HG03442 (cell line): ENCODE results near the gene TCF7L1.
A peak's percentile ranks its signal among the peaks of the same experiment; 100 is the strongest.
"Not testable (repeated sequence)": the region's sequence is repeated elsewhere in the genome, so short reads cannot be mapped to it uniquely, and the experiment has no call there.

Experiments used
- ATAC-seq: cut with Tn5 transposase; IDR thresholded peaks from one replicate; pipeline ENCODE4 v1.9.1; 2021; ENCODE audit warnings: mild to moderate bottlenecking, moderate library complexity; ENCODE audit not compliant: unreplicated experiment

The TCF7L1 gene

DNA sequence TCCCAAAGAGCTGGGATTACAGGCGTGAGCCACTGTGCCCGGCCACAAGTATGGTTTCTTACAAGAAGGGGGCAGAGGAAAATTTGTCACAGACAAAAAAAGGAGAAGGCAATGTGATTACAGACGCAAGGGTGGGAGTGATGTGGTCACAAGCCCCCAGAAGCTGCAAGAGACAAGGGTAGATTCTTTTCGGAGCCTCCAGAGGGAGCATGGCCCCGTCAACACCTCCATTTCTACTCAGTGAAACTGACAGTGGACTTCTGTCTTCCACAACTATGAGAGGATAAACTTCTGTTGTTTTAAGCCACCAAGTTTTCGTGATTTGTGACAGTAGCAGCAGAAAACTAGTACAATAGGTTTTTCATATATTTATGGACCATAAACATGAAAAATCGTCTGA, 2.1 kb upstream of the TCF7L1 start:
- no peak for ATAC-seq

DNA sequence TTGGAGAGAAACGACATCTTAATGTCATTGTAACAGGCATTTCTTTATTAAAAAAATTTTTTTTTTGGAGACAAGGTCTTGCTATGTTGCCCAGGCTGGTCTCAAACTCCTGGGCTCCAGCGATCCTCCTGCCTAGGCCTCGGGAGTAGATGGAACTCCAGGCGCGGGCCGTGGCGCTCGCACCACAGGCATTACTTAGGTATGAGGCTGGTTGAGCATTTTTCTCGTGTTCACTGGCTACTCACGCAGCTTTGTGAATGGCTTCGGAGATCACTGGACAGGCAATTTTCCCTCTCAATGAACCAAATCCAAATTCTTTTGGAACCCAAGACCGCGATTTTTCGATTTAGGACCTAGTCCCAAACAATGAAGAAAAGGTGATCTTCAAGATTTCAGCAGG, 795 bp upstream of the TCF7L1 start:
- ATAC-seq, result no peak

DNA sequence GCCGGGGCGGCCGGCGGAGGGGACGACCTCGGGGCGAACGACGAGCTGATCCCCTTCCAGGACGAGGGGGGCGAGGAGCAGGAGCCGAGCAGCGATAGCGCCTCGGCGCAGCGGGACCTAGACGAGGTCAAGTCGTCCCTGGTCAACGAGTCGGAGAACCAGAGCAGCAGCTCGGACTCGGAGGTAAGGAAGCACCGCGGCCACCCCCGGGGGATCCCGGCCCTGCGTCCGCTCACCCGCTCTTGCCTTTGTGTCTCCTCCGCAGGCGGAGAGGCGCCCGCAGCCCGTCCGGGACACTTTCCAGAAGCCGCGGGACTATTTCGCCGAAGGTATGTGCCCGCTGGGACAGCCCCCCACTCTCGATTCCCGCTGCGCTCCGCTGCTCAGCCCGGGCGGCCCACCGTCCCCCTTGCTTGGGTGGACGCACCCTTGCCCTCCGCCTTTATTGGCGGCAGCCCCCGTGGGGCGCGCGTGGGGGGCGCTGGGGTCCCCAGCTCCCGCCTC, 611 bp downstream of the TCF7L1 start:
- peak; percentile 17 for ATAC-seq

DNA sequence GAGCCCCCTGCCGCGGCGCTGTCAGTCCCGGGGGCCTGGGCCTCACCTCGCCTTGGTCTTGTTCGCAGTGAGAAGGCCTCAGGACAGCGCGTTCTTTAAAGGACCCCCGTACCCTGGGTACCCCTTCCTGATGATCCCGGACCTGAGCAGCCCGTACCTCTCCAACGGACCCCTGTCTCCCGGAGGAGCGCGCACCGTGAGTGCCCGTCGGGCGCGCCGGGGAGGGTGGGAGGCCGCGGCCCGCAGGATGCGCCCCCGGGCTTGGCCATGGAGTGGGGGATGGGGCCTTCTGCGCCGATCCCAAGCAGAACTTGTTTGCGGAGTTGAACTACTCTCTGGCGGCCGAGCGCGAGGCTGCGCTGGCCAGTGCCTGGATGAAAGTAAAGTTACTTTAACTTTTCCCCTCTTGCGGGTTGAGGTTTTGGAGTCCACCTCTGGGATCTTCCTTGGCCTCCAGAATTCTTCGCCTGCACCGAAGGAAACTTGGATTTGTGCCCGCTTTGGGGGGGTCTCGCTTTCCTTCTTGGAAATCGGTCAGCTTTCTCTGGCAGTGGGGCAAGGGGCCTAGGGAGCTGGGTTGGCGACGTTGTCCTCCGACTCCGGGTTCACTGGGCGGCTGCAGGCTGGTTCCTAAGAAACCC, 1.2 kb downstream of the TCF7L1 start:
- no peak for ATAC-seq

DNA sequence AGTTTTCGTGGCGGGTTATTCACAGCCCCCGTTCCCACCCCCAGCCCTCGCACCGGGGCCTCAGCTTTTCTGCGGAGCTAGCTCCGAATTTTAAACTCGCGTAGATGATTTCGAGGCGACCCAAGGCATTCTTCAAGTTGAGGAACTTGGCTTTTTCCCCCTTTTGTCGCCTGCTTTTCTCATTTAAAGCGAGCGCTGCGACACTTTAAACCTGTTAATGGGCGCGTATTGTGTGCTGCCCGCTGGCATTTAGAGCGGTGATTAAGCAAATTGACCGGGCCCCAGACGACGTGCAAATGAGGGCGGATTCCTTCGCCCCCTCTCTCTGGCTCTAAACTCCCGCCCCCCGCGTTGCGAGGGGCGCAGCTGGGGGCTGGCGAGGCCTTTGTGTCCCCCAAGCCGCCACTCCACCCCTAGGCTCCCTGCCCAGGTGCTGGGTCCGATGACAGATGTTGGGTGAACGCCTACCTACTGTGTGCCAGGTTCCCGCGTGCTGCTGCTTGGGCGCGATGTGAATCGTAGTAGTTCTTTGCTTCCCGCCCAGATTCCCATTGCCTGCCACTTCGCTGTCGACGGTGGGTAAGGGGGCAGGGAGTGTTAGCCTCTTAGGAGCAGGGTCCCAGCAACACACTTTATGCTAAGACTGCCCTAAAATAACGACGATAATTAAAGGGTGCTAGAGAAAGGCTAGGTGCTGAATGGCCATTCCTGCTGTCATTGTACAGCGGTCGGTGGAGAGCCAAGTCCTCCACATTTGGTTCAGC, 1.9 kb downstream of the TCF7L1 start:
- ATAC-seq, result no peak

DNA sequence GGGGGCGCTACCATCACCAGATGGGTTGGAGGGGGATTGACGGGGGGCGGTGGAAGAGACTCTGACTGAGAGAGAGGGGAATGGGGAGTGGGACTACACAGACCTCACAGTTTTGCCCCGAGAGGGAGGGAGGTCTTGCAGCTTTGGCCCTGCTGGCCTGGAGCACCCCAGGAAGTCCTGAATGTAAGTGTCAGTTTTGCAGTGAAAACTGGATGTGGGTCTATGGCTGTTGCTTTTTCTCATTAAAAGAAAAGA, 2.4 kb downstream of the TCF7L1 start:
- no peak for ATAC-seq

DNA sequence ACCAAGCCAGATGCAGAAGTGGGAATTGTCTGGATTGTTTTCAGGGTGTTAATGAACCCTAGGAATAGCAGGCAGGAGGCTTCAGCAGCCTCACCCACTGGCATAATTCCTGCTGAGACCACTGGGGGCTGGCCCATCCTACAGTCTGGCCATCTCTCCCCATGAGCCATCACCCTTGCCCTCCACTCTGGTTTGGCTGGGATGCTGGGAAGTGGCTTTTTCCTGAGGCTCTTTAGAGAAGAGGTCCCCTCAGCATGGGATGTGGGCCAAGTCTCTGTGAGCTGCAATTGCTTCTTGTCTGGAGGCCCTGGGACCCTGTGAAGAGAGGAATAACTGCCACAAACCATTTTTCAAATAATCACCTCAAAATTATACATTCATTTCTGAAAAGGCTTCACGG, 4.0 kb downstream of the TCF7L1 start:
- ATAC-seq, result no peak

DNA sequence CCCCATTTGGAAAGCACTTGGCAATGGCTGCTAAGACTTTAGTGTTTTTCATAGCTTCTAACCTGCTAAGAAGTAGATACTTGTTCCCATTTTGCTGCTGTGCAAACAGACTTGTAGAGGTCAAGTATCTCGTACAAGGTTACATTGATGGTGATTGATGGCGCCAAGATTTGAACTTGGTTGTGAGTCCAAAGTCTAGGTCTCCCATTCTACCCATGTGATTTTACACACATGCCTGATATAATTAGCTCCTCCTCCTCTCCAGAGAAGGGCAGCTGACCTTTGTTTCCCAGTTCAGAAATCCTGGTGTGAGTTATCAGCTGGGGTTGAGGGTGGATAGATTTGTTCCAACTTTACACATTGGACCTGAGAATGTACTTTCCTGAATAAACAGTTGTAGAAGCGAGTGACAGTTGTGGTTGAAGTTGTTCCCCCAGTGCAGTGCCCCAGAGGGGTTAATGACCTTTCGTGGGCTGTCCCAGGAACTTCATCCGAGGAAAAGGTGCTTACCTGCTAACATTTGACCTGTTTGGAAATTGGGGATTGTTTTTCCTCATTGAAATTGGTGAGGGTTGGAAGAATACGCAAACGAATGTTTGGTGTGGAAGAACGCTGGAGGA, 10.4 kb downstream of the TCF7L1 start:
- ATAC-seq, result no peak

DNA sequence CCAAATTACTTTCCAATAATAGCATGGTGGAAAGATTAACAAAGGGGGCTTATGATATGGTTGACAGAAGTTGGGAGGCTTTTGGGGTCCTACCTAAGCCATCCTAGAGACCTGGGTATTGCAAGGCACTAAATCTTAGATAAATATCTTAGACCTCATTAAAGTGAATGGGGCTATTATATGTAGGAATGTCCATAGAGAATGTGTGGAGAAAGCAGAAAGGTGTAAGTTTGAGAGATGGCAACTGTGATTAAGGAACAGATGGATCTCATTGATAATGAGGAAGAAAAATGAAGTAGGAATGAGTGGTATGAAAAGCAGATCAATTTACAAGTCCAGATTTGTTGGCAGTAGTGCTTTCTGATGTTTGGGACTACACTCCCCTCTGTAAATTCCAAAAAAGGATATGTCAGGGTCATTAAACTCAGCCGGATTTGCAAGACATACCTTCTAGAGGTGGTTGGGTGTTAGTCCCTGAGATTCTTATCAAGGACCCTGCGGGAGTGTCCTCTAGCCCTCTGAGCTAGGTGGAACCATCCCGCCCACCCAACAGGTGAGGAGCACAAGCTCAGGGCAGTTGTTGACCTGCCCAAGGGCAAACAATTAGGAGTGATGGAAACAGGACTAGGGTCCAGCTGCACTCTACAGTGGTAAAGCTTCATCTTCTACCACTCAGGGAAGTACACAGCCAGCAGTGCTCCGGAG, 12.1 kb downstream of the TCF7L1 start:
- ATAC-seq, result no peak

DNA sequence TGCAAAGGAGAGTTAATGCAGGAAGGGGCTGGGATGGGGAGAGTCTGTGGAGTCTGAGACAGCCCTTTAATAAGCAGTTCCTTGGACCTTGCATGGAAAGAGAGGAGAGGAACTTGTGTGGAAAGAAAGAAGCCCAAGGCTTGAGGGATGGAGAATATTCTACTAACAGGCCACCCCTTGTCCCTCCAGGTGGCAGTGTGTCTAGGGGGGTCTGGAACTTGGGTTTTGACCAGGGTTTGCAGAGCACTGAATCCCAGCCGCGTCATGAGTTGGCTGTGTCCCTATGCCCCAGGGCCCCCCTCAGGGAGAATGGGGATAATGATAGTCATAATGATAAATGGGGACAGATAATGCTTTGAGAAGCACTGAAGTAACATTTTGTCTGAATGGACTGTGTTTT, 15.0 kb downstream of the TCF7L1 start:
- ATAC-seq, result no peak

DNA sequence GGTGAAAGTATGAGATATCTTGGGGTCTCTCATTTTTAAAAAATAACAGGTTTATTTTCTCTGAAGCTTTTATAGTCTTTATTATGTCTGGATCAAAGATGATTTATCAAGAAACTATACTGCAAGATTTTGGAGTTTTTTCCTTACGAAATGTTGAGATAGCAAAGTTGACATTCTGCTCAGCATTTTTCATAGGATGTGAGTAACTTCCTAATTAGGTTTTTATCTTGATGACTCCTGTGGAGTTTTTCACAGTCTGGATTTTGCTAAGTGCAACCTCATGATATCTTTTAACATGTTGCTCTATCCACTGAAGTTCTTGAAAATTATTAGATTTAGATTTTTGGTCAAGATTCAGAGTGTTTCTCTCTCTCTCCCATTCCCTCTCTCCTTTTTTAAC, 17.8 kb downstream of the TCF7L1 start:
- ATAC-seq, result no peak

DNA sequence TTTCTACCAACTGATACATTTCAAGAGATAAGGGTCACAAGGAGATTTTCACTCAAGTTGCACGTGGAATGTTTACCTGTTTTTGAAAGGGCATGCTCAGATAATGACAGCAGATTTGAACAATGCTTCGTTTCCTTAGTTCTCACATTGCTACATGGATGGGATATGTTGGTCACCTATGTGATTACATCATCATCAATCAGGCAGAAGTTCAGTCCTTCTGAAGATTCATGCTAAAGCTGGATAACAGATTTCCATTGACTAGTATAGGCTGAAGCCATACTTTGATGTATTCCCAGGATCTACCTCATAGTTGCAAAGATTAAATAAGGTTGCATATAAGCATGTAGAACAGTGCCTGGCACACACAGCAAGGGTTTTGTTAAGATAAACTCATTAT, 19.7 kb downstream of the TCF7L1 start:
- no peak for ATAC-seq

DNA sequence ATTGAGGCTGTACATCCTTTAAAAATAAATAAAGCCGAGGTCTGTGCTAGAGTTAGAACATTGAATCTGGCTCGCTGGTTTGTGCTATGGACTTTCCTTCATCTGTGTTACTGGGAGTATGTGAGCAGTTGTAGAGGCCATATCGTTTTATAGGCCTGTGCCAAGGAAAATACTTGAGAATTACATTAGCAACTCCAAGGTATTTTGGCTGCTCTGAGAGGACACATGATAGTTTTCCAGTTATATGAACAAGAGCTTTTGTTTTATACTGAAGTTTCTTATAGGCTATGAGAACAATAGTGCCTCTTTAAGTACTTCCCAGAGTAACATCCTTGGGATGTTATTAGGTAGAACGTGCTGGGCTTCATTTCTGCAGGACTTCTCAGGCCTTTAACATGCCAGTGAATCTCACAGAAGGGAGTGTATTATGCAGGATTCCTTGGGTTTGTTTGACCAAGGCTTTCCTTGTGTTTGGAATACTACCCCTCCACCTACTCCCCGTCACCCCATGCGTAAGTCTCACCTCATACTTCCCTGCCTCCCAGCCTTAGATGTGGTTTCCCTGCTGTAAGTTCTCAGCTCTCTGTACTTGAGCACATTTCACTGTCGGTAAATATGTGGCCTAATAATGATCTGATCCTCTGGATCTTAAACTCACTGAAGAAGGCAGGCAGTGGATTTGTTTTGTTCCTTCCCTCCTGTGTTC, 21.0 kb downstream of the TCF7L1 start:
- no peak for ATAC-seq

DNA sequence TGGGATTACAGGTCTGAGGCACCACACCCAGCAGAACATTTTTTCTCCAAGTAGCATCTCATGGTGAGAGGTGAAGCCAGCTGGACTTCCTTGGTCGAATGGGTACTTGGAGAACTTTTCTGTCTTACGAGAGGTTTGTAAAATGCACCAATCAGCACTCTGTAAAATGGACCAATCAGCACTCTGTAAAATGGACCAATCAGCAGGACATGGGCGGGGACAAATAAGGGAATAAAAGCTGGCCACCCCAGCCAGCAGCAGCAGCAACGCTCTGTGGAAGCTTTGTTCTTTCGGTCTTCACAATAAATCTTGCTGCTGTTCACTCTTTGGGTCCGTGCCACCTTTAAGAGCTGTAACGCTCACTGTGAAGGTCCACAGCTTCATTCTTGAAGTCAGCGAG, 21.9 kb downstream of the TCF7L1 start:
- ATAC-seq, result not testable (repeated sequence)

DNA sequence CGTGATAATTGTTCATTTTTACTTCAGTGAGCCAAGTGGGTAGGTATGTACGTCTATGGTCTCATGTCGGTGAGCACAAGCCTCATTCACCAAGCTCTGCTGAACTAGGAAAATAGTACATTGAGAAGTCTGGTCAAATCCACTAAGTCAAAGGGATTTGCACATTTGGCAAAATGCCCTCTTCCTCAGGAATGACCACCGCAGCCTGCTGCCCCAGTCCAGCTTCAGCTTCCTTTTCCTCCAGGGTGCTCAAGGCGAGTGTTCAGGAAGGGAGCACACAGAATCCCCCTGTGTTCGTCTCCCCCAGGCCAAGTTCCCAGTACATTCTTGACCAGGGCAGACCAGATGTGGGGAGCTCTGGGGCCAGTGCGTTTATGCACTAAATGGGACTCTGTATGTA, 23.0 kb downstream of the TCF7L1 start:
- ATAC-seq, result no peak

DNA sequence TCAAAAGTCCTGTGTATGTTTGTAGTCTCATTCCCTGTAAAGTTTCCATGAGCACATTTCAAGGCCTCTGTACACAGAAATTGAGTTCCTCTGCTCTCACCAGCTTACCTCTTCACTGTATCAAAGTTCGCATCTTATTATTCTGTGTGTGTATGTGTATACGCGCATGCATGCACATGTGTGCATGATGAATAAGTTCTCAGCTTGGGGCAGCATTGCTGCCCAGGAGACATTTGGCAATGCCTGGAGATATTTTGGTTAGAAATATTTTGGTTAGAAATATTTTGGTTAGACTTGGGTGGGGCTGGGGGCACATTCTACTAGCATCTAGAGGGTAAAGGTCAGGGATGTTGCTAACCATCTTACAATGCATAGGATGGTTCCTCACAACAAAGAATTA, 23.4 kb downstream of the TCF7L1 start:
- no peak for ATAC-seq

DNA sequence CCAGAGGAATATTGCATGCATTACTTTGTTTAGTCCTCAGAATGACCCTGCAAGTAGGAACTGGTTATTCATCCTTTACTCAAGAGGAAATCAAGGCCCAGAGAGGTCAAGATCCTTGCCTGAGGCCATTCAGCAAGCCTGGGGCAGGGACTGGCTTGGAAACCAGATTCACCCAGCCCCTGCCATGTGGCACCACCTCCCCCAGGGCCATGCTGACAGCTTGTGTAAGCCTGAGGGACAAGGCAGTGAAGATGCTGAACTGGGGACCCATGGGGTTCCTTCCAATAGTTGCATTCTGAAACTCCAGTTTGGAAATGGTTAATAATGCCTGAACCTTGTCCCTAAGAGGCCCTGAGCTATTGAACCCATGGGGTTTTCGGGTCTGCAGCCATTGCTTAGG, 24.2 kb downstream of the TCF7L1 start:
- ATAC-seq, result no peak

DNA sequence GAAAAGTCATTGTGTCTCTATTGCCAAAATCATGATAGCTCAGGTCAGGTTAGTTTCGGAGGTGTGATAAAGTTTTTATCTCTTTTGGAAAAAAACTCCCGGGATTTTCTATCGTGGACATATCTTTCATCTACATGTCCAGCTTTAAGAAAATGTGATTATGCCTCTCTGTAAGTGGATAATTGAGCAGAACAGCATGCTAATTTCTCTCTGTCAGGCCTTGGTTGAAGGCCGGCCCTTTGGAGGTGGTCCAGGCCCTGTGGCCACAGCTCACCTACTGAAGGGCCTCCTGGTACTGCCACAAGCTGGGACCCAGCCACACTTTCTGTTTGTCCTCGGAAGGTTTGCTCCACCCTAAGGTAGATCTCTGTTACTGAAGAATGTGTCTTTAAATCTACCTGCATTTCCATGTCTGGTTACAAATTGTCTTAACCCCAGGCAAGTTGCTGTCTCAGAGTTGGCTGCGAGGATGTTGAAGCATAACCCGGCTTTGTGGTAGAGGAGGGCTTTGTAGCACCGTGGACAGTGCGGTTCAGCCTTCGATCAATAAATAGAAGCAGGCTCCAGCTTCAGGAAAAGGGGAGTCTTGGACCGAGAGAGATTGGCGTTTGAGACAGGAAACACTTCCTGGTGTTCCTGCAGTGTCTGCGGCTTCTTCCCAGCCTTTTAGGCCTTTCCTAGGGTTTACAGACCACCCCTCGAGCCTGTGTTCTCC, 25.5 kb downstream of the TCF7L1 start:
- no peak for ATAC-seq

DNA sequence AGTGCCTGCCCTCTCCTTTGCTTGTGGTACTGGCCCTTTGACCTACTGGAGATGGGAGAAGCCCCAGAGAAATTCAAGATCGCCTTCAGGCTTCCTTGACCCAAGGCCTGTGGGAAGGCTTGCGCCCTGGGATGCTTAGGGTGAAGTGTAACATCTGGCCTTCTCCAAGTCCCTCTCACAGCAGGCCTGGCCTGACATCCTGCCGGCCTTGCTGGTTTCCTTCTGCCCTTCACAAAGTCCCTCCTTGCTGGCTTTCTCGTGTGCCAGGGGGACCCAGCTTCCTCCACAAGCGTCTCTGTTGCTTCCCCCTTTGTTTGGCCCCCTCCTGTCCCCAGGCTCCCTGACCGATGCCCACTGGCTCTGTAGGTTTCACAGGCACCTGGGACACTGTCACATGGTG, 26.4 kb downstream of the TCF7L1 start:
- ATAC-seq, result no peak
